HG02798 (cell line): ENCODE measurements around the gene ELMO3.

ENCODE experiments used
- ATAC-seq: cut with Tn5 transposase; IDR thresholded peaks from one replicate; pipeline ENCODE4 v1.9.1; 2021; ENCODE audit warnings: mild to moderate bottlenecking; ENCODE audit not compliant: unreplicated experiment, poor library complexity

The ELMO3 gene

GRCh38 chr16:67195676-67196075, 3.3 kb upstream of the ELMO3 start:
- ATAC-seq, result no peak

GRCh38 chr16:67196881-67197280, 2.0 kb upstream of the ELMO3 start:
- ATAC-seq, result no peak

GRCh38 chr16:67197704-67198103, 1.2 kb upstream of the ELMO3 start:
- ATAC-seq, result no peak

- ATAC-seq, result no peak
Measured at GRCh38 chr16:67198238-67198734, 645 bp upstream of the ELMO3 start.

GRCh38 chr16:67199808-67200198, 872 bp downstream of the ELMO3 start:
- no peak for ATAC-seq

- ATAC-seq, result no peak
Measured at GRCh38 chr16:67200491-67200890, 1.6 kb downstream of the ELMO3 start.

GRCh38 chr16:67201411-67202345, 2.7 kb downstream of the ELMO3 start:
- ATAC-seq, result no peak

GRCh38 chr16:67202426-67202825, 3.5 kb downstream of the ELMO3 start:
- ATAC-seq, result no peak

GRCh38 chr16:67202956-67203493, 4.1 kb downstream of the ELMO3 start:
- ATAC-seq, result no peak

- no peak for ATAC-seq
Measured at GRCh38 chr16:67204076-67204475, 5.1 kb downstream of the ELMO3 start.

- no peak for ATAC-seq
Measured at GRCh38 chr16:67206129-67206837, 7.4 kb downstream of the ELMO3 start.

- no peak for ATAC-seq
Measured at GRCh38 chr16:67206838-67207248, 7.9 kb downstream of the ELMO3 start.

GRCh38 chr16:67207249-67208091, 8.5 kb downstream of the ELMO3 start:
- no peak for ATAC-seq

GRCh38 chr16:67208154-67208896, 9.4 kb downstream of the ELMO3 start:
- ATAC-seq, result no peak

GRCh38 chr16:67209565-67209964, 10.6 kb downstream of the ELMO3 start:
- ATAC-seq, result no peak

- ATAC-seq, result no peak
Measured at GRCh38 chr16:67210069-67210937, 11.4 kb downstream of the ELMO3 start.

- ATAC-seq, result no peak
Measured at GRCh38 chr16:67211674-67212073, 12.7 kb downstream of the ELMO3 start.

GRCh38 chr16:67212766-67213165, 13.8 kb downstream of the ELMO3 start:
- no peak for ATAC-seq
